H1 (cell line): ENCODE results near the gene SH2B2. TPM values are rescaled to one million over a fixed set of nuclear protein-coding genes. Genes with fewer than 3 reads are reported as not detected.

Experiments used
- microRNA-seq, 2 experiments: library from miRNA; unstranded; fragments of <30 nt; microRNA quantifications; one replicate each; pipeline versions ENCODE4 to v1.2.0, GENCODE V29; 2016 to 2020; ENCODE audit warnings: borderline microRNAs expressed in 2 of 2, borderline number of aligned reads in 2 of 2, borderline replicate concordance in 1 of 2
- polyA plus RNA-seq, 7 experiments: library from polyadenylated mRNA; depleted of rRNA in 3 of 7; stranded (reverse) in 5 of 7; unstranded in 2 of 7; fragments of >200 nt in 5 of 7; fragments of 200-250 nt in 2 of 7; gene quantifications; 1 replicate in 5 of 7; 2 replicates in 1 of 7; 4 replicates in 1 of 7; pipeline versions ENCODE4 v1.2.1 to v1.2.3, GENCODE V29; 2011 to 2013; ENCODE audit warnings: missing spikeins in 2 of 7, mixed read lengths in 2 of 7
- small RNA-seq: library from polyadenylated mRNA; stranded (forward); fragments of <200 nt; extraction: miRNeasy Mini kit (QIAGEN cat#:217004); gene quantifications from one replicate; pipeline ENCODE3, GENCODE V24; 2013; ENCODE audit not compliant: insufficient read depth
- total RNA-seq: library from RNA; stranded (reverse); fragmentation: NEBNext Ultra II Directional; extraction: Animal tissue kit (Norgen Biotek cat#: 25700); gene quantifications from 2 replicates; pipeline ENCODE4 v1.2.1, GENCODE V29; 2021

Gene SH2B2
- total and polyA plus RNA-seq, 2 of the 8 experiments (the other 6 are each of a cell fraction or from before 2014, with no cell fraction given), result 11.5 to 18.7 TPM

Small RNA genes within 50 kb of the gene (microRNA-seq; reads per million reads assigned to microRNA genes)
- gene MIR4285, result 0 reads per million in 2 experiments

Small RNA genes within 50 kb of the gene (small RNA-seq; reads per million reads assigned to genes)
- gene AC005088.1 (not detected), gene MIR4285 (not detected), gene RF00019 (not detected)

Other genes with a start within 250 kb of the SH2B2 start
- gene SPDYE6, start 69.6 kb downstream of the SH2B2 start, total RNA-seq, result not detected in 2 replicates
- not detected in 2 replicates for gene SPDYE6, start 69.6 kb downstream of the SH2B2 start, polyA plus RNA-seq (2011; rRNA removed)
- gene PRKRIP1, start 109.5 kb downstream of the SH2B2 start, total RNA-seq, result 22.0 and 25.0 TPM in 2 replicates
- 11.1 and 16.8 TPM in 2 replicates for gene PRKRIP1, start 109.5 kb downstream of the SH2B2 start, polyA plus RNA-seq (2011; rRNA removed)
- 20.7 and 22.9 TPM in 2 replicates for gene ORAI2, start 146.7 kb downstream of the SH2B2 start, total RNA-seq
- 35.2 and 49.8 TPM in 2 replicates for gene ORAI2, start 146.7 kb downstream of the SH2B2 start, polyA plus RNA-seq (2011; rRNA removed)
- gene ALKBH4, start 178.0 kb downstream of the SH2B2 start, total RNA-seq, result 16.6 and 17.7 TPM in 2 replicates
- gene ALKBH4, start 178.0 kb downstream of the SH2B2 start, polyA plus RNA-seq (2011; rRNA removed), result 10.2 and 14.2 TPM in 2 replicates
- gene LRWD1, start 178.1 kb downstream of the SH2B2 start, total RNA-seq, result 26.8 and 28.5 TPM in 2 replicates
- 23.4 and 33.7 TPM in 2 replicates for gene LRWD1, start 178.1 kb downstream of the SH2B2 start, polyA plus RNA-seq (2011; rRNA removed)
- 54.1 TPM in 2 replicates for gene POLR2J, start 192.1 kb downstream of the SH2B2 start, total RNA-seq
- 109 and 113 TPM in 2 replicates for gene POLR2J, start 192.1 kb downstream of the SH2B2 start, polyA plus RNA-seq (2011; rRNA removed)
- gene RASA4B, start 230.9 kb downstream of the SH2B2 start, total RNA-seq, result 2.6 and 3.4 TPM in 2 replicates
- gene RASA4B, start 230.9 kb downstream of the SH2B2 start, polyA plus RNA-seq (2011; rRNA removed), result 6.7 and 8.3 TPM in 2 replicates